Lung (tissue), 16 donors: Measurements from ENCODE around the gene TEKT4. TPM values are rescaled to one million over a fixed set of nuclear protein-coding genes. Genes with fewer than 3 reads are reported as not detected.
A peak's percentile ranks its signal among the peaks of the same experiment; 100 is the strongest.
"Not testable (repeated sequence)": the region's sequence is repeated elsewhere in the genome, so short reads cannot be mapped to it uniquely, and the experiment has no call there.

ENCODE experiments used
- ATAC-seq: fragments of 200-7000 bp; cut with Tn5 transposase; one replicate; pipeline ENCODE4 v1.9.1; 2020; ENCODE audit warnings: moderate number of reproducible peaks; ENCODE audit not compliant: insufficient read depth, low FRiP score
- DNase-seq, 3 donors: peaks; one replicate each; pipeline ENCODE4 v3.0.0-alpha.2; 2013 to 2017
- H3K27ac ChIP-seq, 2 donors: one replicate each; pipeline ENCODE4 v1.5.1; 2013; ENCODE audit warnings: mild to moderate bottlenecking in 2 of 2, moderate library complexity in 2 of 2, control low read depth in 1 of 2, inconsistent platforms in 1 of 2, low read depth in 1 of 2, low read length in 1 of 2
- H3K27me3 ChIP-seq, 3 donors: one replicate each; pipeline ENCODE4 v1.5.1; 2013; ENCODE audit warnings: low read length in 2 of 3; ENCODE audit not compliant: control insufficient read depth in 3 of 3, insufficient read depth in 3 of 3
- H3K36me3 ChIP-seq, 4 donors: one replicate each; pipeline ENCODE4 v1.5.1; 2013; ENCODE audit warnings: low read length in 4 of 4, mild to moderate bottlenecking in 1 of 4, moderate library complexity in 1 of 4; ENCODE audit not compliant: control insufficient read depth in 4 of 4, insufficient read depth in 4 of 4
- H3K4me1 ChIP-seq, 5 donors: one replicate each; pipeline ENCODE4 v1.5.1; 2013; ENCODE audit warnings: low read length in 5 of 5, mild to moderate bottlenecking in 2 of 5, moderate library complexity in 1 of 5; ENCODE audit not compliant: control insufficient read depth in 5 of 5, insufficient read depth in 5 of 5
- H3K4me3 ChIP-seq: one replicate; pipeline ENCODE4 v1.5.1; 2013; ENCODE audit warnings: mild to moderate bottlenecking, control low read depth, moderate library complexity
- H3K9ac ChIP-seq, 2 donors: one replicate each; pipeline ENCODE4 v1.5.1; 2013; ENCODE audit warnings: low read length in 2 of 2, control low read depth in 1 of 2; ENCODE audit not compliant: insufficient read depth in 1 of 2
- H3K9me3 ChIP-seq, 4 donors: one replicate each; pipeline ENCODE4 v1.5.1; 2013; ENCODE audit warnings: low read length in 3 of 4, mild to moderate bottlenecking in 1 of 4, moderate library complexity in 1 of 4; ENCODE audit not compliant: control insufficient read depth in 4 of 4, insufficient read depth in 3 of 4
- WGBS, 2 donors: extraction: QIAGEN DNeasy Blood & Tissue Kit; methylation state at CpG; one replicate each; pipeline ENCODE4 v1.1.7; 2013; 5-methylcytosine and 5-hydroxymethylcytosine counted together
- long read RNA-seq, 5 donors: transcript quantifications; one replicate each; lab custom pipeline, GENCODE V29; 2026
- polyA plus RNA-seq, 2 donors: library from polyadenylated mRNA; stranded (reverse); fragments of 200-250 nt; gene quantifications; one replicate each; pipeline ENCODE4 v1.2.1, GENCODE V29; 2013
- total RNA-seq, 2 donors: library from RNA; depleted of rRNA in 1 of 2; stranded (reverse); fragments of >200 nt in 1 of 2; gene quantifications; one replicate each; pipeline ENCODE4 v1.2.1, GENCODE V29; 2014 to 2021
- TF ChIP-seq, protein P1 (sequence below): IDR thresholded peaks from 2 replicates; pipeline ENCODE4 v1.5.1; 2012; ENCODE audit warnings: mild to moderate bottlenecking; ENCODE audit errors: control extremely low read depth, extremely low read depth
- donor health status: control.
- donor health status: control.
- donor health status: Bipolar disorder and iron deficiency.
- donor health status: healthy.
- donor health status: DM: yes; HTN: yes; CAD: no.

The TEKT4 gene
- total RNA-seq (1 to 10 TPM; 4.1 to 7.7 TPM), polyA plus RNA-seq (1 to 10 TPM in 1 of 2 donors, under 1 TPM in 1; 0.96 to 3.3 TPM)
- long read RNA-seq, donor 1 = 0 reads
- long read RNA-seq, donor 2 = 0 reads
- long read RNA-seq, donor 3 = 0 reads
- long read RNA-seq, donor 4 = 0 reads
- long read RNA-seq, donor 5, partial matches to known transcripts = 0 of 3 reads
- long read RNA-seq, donor 5, other reads (novel, unspliced or antisense) = 0 of 3 reads

GRCh38 chr2:94871226-94872087 is at the start of gene TEKT4:
TEKT4 (plus strand) TSS chr2:94871430; CDS start chr2:94871580, 150 bp downstream.
- WGBS, 2 donors = 41 to 47% methylated on average over 59 of the region's 59 CpGs
- no peak within 1 kb of the TSS for H3K9ac ChIP-seq
- no peak within 1 kb of the TSS for H3K27ac ChIP-seq
- TF ChIP-seq, protein P1, sequence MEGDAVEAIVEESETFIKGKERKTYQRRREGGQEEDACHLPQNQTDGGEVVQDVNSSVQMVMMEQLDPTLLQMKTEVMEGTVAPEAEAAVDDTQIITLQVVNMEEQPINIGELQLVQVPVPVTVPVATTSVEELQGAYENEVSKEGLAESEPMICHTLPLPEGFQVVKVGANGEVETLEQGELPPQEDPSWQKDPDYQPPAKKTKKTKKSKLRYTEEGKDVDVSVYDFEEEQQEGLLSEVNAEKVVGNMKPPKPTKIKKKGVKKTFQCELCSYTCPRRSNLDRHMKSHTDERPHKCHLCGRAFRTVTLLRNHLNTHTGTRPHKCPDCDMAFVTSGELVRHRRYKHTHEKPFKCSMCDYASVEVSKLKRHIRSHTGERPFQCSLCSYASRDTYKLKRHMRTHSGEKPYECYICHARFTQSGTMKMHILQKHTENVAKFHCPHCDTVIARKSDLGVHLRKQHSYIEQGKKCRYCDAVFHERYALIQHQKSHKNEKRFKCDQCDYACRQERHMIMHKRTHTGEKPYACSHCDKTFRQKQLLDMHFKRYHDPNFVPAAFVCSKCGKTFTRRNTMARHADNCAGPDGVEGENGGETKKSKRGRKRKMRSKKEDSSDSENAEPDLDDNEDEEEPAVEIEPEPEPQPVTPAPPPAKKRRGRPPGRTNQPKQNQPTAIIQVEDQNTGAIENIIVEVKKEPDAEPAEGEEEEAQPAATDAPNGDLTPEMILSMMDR = no peak
- H3K4me3 ChIP-seq = no peak within 1 kb of the TSS
- H3K9me3 ChIP-seq = peaks cover 0 to 3% (median 0%) of the 10 kb centered on the region in 4 donors
- peaks cover 0 to 6% (median 4%) of the 10 kb centered on the region in 5 donors for H3K4me1 ChIP-seq
- peaks cover 0 to 4% (median 4%) of the 10 kb centered on the region in 3 donors for H3K27me3 ChIP-seq
- H3K36me3 ChIP-seq = no peaks in the 10 kb centered on the region
- ATAC-seq (no peak), DNase-seq (peak; percentile 60 to 67 (median 64))

- ATAC-seq, H3K27ac ChIP-seq: not testable (repeated sequence)
- 40 to 45% methylated on average over 2 of the region's 2 CpGs for WGBS, 2 donors
Observed at GRCh38 chr2:94839224-94839623, 32.0 kb upstream of the TEKT4 start.

GRCh38 chr2:94856856-94857255 is 14.4 kb upstream of the TEKT4 start:
- H3K4me3 ChIP-seq, ATAC-seq, H3K9ac ChIP-seq, DNase-seq, H3K27ac ChIP-seq, H3K4me1 ChIP-seq, H3K36me3 ChIP-seq, H3K9me3 ChIP-seq: not testable (repeated sequence)
- 1 to 3% methylated on average over 26 to 35 of the region's 35 CpGs for WGBS, 2 donors
- peaks cover 5 to 24% (median 13%) of the 10 kb centered on the region in 3 donors for H3K27me3 ChIP-seq

More at GRCh38 chr2:94839224-94839623, 32.0 kb upstream of the TEKT4 start:
- not testable (repeated sequence) for DNase-seq, H3K27me3 ChIP-seq, H3K4me1 ChIP-seq, H3K9ac ChIP-seq, H3K9me3 ChIP-seq, H3K4me3 ChIP-seq, H3K36me3 ChIP-seq

GRCh38 chr2:94857367-94858162 is 13.7 kb upstream of the TEKT4 start:
- H3K27me3 ChIP-seq = peaks cover 5 to 28% (median 19%) of the 10 kb centered on the region in 3 donors
- not testable (repeated sequence) for H3K4me3 ChIP-seq, H3K4me1 ChIP-seq, ATAC-seq, H3K9me3 ChIP-seq, H3K9ac ChIP-seq, H3K36me3 ChIP-seq, H3K27ac ChIP-seq
- peak in 2 of 3 donors; percentile 7 to 44 for DNase-seq
- WGBS, 2 donors = 4% methylated on average over 57 to 58 of the region's 58 CpGs

- H3K27me3 ChIP-seq = peaks cover 5 to 28% (median 22%) of the 10 kb centered on the region in 3 donors
- H3K4me1 ChIP-seq, H3K9ac ChIP-seq, H3K4me3 ChIP-seq, ATAC-seq, H3K9me3 ChIP-seq, H3K36me3 ChIP-seq, DNase-seq, H3K27ac ChIP-seq: not testable (repeated sequence)
- 36 to 41% methylated on average over 34 to 38 of the region's 38 CpGs for WGBS, 2 donors
Observed at GRCh38 chr2:94858163-94858888, 12.9 kb upstream of the TEKT4 start.
